GM12878 (cell line): ENCODE data around the gene ZNF577.

Source experiments
- CTCF ChIP-seq, 3 experiments: IDR thresholded peaks in 2 of 3; conservative IDR thresholded peaks in 1 of 3; 2 replicates each; pipeline ENCODE4 v1.5.1; 2011; ENCODE audit warnings: low read depth in 3 of 3, low read length in 3 of 3, mild to moderate bottlenecking in 3 of 3, control low read depth in 2 of 3, moderate library complexity in 2 of 3, inconsistent platforms in 1 of 3, mixed read lengths in 1 of 3; ENCODE audit not compliant: control insufficient read depth in 2 of 3, insufficient read depth in 1 of 3; ENCODE audit errors: extremely low read depth in 1 of 3
- MAX ChIP-seq: IDR thresholded peaks from 2 replicates; pipeline ENCODE4 v1.6.1; 2012; ENCODE audit warnings: low read depth, low read length, improper control_type of control experiment
- SMARCA5 ChIP-seq: fragments of 450-650 bp; IDR thresholded peaks from 2 replicates; pipeline ENCODE4 v1.6.1; 2017; ENCODE audit warnings: mild to moderate bottlenecking
- TF ChIP-seq, protein P1 (sequence below): IDR thresholded peaks from 2 replicates; pipeline ENCODE4 v1.6.1; 2012; ENCODE audit warnings: mild to moderate bottlenecking, low read depth, low read length
- TF ChIP-seq, protein P2 (sequence below): IDR thresholded peaks from 2 replicates; pipeline ENCODE4 v1.6.1; 2012; ENCODE audit warnings: low read depth, low read length, improper control_type of control experiment

GRCh38 chr19:51824281-51825005, 63.3 kb downstream of the ZNF577 start:
- TF ChIP-seq CTCF (IDR thresholded peaks at IDR 0.05 in 2 of 3, conservative IDR thresholded peaks at IDR 0.05 in 1 of 3; ENCODE audit: control insufficient read depth in 2 of 3, extremely low read depth in 1 of 3, insufficient read depth in 1 of 3, low read depth in 3 of 3, low read length in 3 of 3) (no peak), SMARCA5 (no peak), MAX (no peak)
- TF ChIP-seq, protein P1, sequence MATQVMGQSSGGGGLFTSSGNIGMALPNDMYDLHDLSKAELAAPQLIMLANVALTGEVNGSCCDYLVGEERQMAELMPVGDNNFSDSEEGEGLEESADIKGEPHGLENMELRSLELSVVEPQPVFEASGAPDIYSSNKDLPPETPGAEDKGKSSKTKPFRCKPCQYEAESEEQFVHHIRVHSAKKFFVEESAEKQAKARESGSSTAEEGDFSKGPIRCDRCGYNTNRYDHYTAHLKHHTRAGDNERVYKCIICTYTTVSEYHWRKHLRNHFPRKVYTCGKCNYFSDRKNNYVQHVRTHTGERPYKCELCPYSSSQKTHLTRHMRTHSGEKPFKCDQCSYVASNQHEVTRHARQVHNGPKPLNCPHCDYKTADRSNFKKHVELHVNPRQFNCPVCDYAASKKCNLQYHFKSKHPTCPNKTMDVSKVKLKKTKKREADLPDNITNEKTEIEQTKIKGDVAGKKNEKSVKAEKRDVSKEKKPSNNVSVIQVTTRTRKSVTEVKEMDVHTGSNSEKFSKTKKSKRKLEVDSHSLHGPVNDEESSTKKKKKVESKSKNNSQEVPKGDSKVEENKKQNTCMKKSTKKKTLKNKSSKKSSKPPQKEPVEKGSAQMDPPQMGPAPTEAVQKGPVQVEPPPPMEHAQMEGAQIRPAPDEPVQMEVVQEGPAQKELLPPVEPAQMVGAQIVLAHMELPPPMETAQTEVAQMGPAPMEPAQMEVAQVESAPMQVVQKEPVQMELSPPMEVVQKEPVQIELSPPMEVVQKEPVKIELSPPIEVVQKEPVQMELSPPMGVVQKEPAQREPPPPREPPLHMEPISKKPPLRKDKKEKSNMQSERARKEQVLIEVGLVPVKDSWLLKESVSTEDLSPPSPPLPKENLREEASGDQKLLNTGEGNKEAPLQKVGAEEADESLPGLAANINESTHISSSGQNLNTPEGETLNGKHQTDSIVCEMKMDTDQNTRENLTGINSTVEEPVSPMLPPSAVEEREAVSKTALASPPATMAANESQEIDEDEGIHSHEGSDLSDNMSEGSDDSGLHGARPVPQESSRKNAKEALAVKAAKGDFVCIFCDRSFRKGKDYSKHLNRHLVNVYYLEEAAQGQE: no peak
- TF ChIP-seq, protein P2, sequence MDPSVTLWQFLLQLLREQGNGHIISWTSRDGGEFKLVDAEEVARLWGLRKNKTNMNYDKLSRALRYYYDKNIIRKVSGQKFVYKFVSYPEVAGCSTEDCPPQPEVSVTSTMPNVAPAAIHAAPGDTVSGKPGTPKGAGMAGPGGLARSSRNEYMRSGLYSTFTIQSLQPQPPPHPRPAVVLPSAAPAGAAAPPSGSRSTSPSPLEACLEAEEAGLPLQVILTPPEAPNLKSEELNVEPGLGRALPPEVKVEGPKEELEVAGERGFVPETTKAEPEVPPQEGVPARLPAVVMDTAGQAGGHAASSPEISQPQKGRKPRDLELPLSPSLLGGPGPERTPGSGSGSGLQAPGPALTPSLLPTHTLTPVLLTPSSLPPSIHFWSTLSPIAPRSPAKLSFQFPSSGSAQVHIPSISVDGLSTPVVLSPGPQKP: no peak
